ENCODE results near the gene VWA3A.
"Not testable (repeated sequence)": the region's sequence is repeated elsewhere in the genome, so short reads cannot be mapped to it uniquely, and the experiment has no call there.

VWA3A gene

DNA sequence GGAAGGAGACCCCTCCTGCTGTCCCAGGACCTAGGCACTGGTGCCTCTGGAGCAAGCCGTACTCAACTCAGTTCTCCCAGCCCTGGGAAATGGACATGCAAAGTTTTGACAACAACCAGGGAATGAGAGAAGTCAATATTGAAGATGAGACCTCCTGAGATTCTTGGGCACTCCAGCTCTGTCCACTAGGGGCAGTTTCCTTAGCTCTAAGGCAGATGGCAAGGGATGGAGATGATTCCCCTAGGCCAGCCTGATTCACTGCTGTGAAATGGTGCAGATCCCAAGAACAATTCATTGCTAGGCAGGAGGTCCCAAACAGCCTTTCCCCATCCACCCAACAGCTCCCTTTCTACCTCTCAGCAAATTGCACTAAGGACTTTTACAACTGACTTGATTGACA lies 49.4 kb downstream of the VWA3A start:
- H3K23ac ChIP-seq (ENCODE audit: low read length) = no peak overlapping the region
- H2BK5ac ChIP-seq (ENCODE audit: low read length) = no peak overlapping the region
- no peak overlapping the region for H3K4me2 ChIP-seq (ENCODE audit: low read length)
- no peaks in the 10 kb centered on the region for H3K79me2 ChIP-seq (ENCODE audit: control insufficient read depth, insufficient read depth, low read length)
- no peak overlapping the region for H3K9ac ChIP-seq (ENCODE audit: low read length)
- H3K4ac ChIP-seq (ENCODE audit: low read depth, low read length) = no peak overlapping the region
- H4K8ac ChIP-seq (ENCODE audit: low read depth, low read length) = no peak overlapping the region
- no peak overlapping the region for H2AK5ac ChIP-seq (ENCODE audit: low read length)
- no peak overlapping the region for H4K5ac ChIP-seq (ENCODE audit: low read length)
- no peaks in the 10 kb centered on the region for H3K27me3 ChIP-seq (ENCODE audit: insufficient read depth, low read length, poor library complexity)
- peak; percentile 69 for DNase-seq
- no peak overlapping the region for H2BK15ac ChIP-seq (replicated peaks; ENCODE audit: low read depth)
- H3K4me3 ChIP-seq (ENCODE audit: low read length) = no peak overlapping the region
- H3K27ac ChIP-seq (ENCODE audit: low read depth, low read length) = no peak overlapping the region
- no peak overlapping the region for H3K18ac ChIP-seq (ENCODE audit: low read length)
- no peak overlapping the region for H3K56ac ChIP-seq (ENCODE audit: low read length)
- H3K36me3 ChIP-seq (ENCODE audit: control insufficient read depth, insufficient read depth, low read length) = no peaks in the 10 kb centered on the region
- no CpG with 5 or more reads among the region's 1 CpG for WGBS (ENCODE audit: extremely low coverage, insufficient coverage, low lambda C conversion rate)
- H2BK120ac ChIP-seq (ENCODE audit: low read depth, low read length) = no peak overlapping the region
- H3K79me1 ChIP-seq (ENCODE audit: low read length) = no peaks in the 10 kb centered on the region
- no peaks in the 10 kb centered on the region for H3K4me1 ChIP-seq (ENCODE audit: control insufficient read depth, low read depth, low read length)

DNA sequence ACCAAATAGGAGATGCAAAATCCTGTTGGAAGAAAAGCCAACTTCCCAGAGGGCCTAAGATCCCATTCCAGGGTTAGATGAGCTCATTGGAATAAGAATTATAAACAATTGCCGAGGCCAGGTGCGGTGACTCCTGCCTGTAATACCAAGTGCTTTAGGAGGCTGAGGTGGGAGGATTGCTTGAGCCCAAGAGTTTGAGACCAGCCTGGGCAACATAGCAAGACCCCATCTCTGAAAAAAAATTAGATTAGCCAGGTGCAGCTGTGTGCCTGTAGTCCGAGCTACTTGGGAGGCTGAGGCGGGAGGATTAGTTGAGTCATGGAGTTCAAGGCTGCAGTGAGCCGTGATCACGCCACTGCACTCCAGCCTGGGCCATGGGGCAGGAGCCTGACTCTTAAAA lies 52.2 kb downstream of the VWA3A start:
- no peak overlapping the region for H3K23ac ChIP-seq (ENCODE audit: low read length)
- WGBS (ENCODE audit: extremely low coverage, insufficient coverage, low lambda C conversion rate) = no CpG with 5 or more reads among the region's 6 CpGs

GRCh38 chr16:22147853-22148252 lies 55.5 kb downstream of the VWA3A start:
- Histone ChIP-seq H3K9ac (ENCODE audit: low read length) (no peak overlapping the region), H3K18ac (ENCODE audit: low read length) (no peak overlapping the region), H4K5ac (ENCODE audit: low read length) (no peak overlapping the region), H2BK15ac (replicated peaks; ENCODE audit: low read depth) (no peak overlapping the region), H3K4me3 (ENCODE audit: low read length) (no peak overlapping the region), H3K56ac (ENCODE audit: low read length) (no peak overlapping the region), H3K23ac (ENCODE audit: low read length) (no peak overlapping the region), H3K36me3 (ENCODE audit: control insufficient read depth, insufficient read depth, low read length) (no peaks in the 10 kb centered on the region), H3K79me2 (ENCODE audit: control insufficient read depth, insufficient read depth, low read length) (no peaks in the 10 kb centered on the region), H3K4ac (ENCODE audit: low read depth, low read length) (no peak overlapping the region), H3K4me2 (ENCODE audit: low read length) (no peak overlapping the region), H3K79me1 (ENCODE audit: low read length) (no peaks in the 10 kb centered on the region), H2BK5ac (ENCODE audit: low read length) (no peak overlapping the region), H4K8ac (ENCODE audit: low read depth, low read length) (no peak overlapping the region), H3K27me3 (ENCODE audit: insufficient read depth, low read length, poor library complexity) (no peaks in the 10 kb centered on the region), H2AK5ac (ENCODE audit: low read length) (no peak overlapping the region), H3K4me1 (ENCODE audit: control insufficient read depth, low read depth, low read length) (no peaks in the 10 kb centered on the region), H3K27ac (ENCODE audit: low read depth, low read length) (no peak overlapping the region), H2BK120ac (ENCODE audit: low read depth, low read length) (no peak overlapping the region)
- no CpG with 5 or more reads among the region's 9 CpGs for WGBS (ENCODE audit: extremely low coverage, insufficient coverage, low lambda C conversion rate)
- no peak for DNase-seq

More for the DNA sequence above, 52.2 kb downstream of the VWA3A start:
- no peak overlapping the region for H2AK5ac ChIP-seq (ENCODE audit: low read length)
- H4K8ac ChIP-seq (ENCODE audit: low read depth, low read length) = no peak overlapping the region
- H2BK120ac ChIP-seq (ENCODE audit: low read depth, low read length) = no peak overlapping the region
- H3K4ac ChIP-seq (ENCODE audit: low read depth, low read length) = no peak overlapping the region
- no peaks in the 10 kb centered on the region for H3K79me1 ChIP-seq (ENCODE audit: low read length)
- H2BK5ac ChIP-seq (ENCODE audit: low read length) = no peak overlapping the region
- H3K56ac ChIP-seq (ENCODE audit: low read length) = no peak overlapping the region
- no peak overlapping the region for H3K4me2 ChIP-seq (ENCODE audit: low read length)
- no peaks in the 10 kb centered on the region for H3K27me3 ChIP-seq (ENCODE audit: insufficient read depth, low read length, poor library complexity)
- H3K79me2 ChIP-seq (ENCODE audit: control insufficient read depth, insufficient read depth, low read length) = no peaks in the 10 kb centered on the region
- H3K18ac ChIP-seq (ENCODE audit: low read length) = no peak overlapping the region
- H3K36me3 ChIP-seq (ENCODE audit: control insufficient read depth, insufficient read depth, low read length) = no peaks in the 10 kb centered on the region
- DNase-seq = no peak
- H3K9ac ChIP-seq (ENCODE audit: low read length) = no peak overlapping the region
- no peak overlapping the region for H3K4me3 ChIP-seq (ENCODE audit: low read length)
- no peak overlapping the region for H3K27ac ChIP-seq (ENCODE audit: low read depth, low read length)
- H2BK15ac ChIP-seq (replicated peaks; ENCODE audit: low read depth) = no peak overlapping the region
- H4K5ac ChIP-seq (ENCODE audit: low read length) = no peak overlapping the region
- H3K4me1 ChIP-seq (ENCODE audit: control insufficient read depth, low read depth, low read length) = no peaks in the 10 kb centered on the region

- no peak overlapping the region for H2AK5ac ChIP-seq (ENCODE audit: low read length)
- no peaks in the 10 kb centered on the region for H3K36me3 ChIP-seq (ENCODE audit: control insufficient read depth, insufficient read depth, low read length)
- no peak overlapping the region for H4K5ac ChIP-seq (ENCODE audit: low read length)
- DNase-seq = no peak
- no peak overlapping the region for H2BK120ac ChIP-seq (ENCODE audit: low read depth, low read length)
- no peaks in the 10 kb centered on the region for H3K79me1 ChIP-seq (ENCODE audit: low read length)
- no peak overlapping the region for H3K4ac ChIP-seq (ENCODE audit: low read depth, low read length)
- H3K27ac ChIP-seq (ENCODE audit: low read depth, low read length) = no peak overlapping the region
- H3K79me2 ChIP-seq (ENCODE audit: control insufficient read depth, insufficient read depth, low read length) = no peaks in the 10 kb centered on the region
- H3K4me3 ChIP-seq (ENCODE audit: low read length) = no peak overlapping the region
- no CpG with 5 or more reads among the region's 7 CpGs for WGBS (ENCODE audit: extremely low coverage, insufficient coverage, low lambda C conversion rate)
- no peak overlapping the region for H2BK5ac ChIP-seq (ENCODE audit: low read length)
- no peak overlapping the region for H2BK15ac ChIP-seq (replicated peaks; ENCODE audit: low read depth)
- no peaks in the 10 kb centered on the region for H3K4me1 ChIP-seq (ENCODE audit: control insufficient read depth, low read depth, low read length)
- H3K56ac ChIP-seq (ENCODE audit: low read length) = no peak overlapping the region
- no peak overlapping the region for H3K18ac ChIP-seq (ENCODE audit: low read length)
- no peaks in the 10 kb centered on the region for H3K27me3 ChIP-seq (ENCODE audit: insufficient read depth, low read length, poor library complexity)
- no peak overlapping the region for H3K23ac ChIP-seq (ENCODE audit: low read length)
- no peak overlapping the region for H3K4me2 ChIP-seq (ENCODE audit: low read length)
- H4K8ac ChIP-seq (ENCODE audit: low read depth, low read length) = no peak overlapping the region
- H3K9ac ChIP-seq (ENCODE audit: low read length) = no peak overlapping the region
These were observed 59.1 kb downstream of the VWA3A start for GRCh38 chr16:22151246-22151998.

DNA sequence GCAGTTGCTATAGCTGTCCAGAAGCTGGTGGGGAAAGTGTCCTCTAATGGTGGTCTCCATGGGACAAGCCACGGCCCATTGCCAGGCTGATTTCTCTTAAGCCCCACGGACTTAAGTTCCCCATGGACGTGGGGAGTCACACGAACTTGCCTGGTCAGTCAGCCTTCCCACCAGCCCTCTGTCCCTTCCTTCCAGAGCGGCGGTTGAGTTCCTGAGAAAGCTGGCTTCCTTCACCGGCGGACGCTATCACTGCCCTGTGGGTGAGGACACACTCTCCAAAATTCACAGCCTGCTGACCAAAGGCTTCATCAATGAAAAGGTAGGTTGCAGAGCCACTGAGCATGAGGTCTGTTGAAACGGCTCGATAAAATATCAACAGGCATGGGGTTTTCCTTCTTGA lies 60.0 kb downstream of the VWA3A start:
- Histone ChIP-seq H3K9ac (ENCODE audit: low read length) (no peak overlapping the region), H3K79me2 (ENCODE audit: control insufficient read depth, insufficient read depth, low read length) (no peaks in the 10 kb centered on the region), H3K23ac (ENCODE audit: low read length) (no peak overlapping the region), H3K27ac (ENCODE audit: low read depth, low read length) (no peak overlapping the region), H4K8ac (ENCODE audit: low read depth, low read length) (no peak overlapping the region), H3K4me3 (ENCODE audit: low read length) (no peak overlapping the region), H4K5ac (ENCODE audit: low read length) (no peak overlapping the region), H3K18ac (ENCODE audit: low read length) (no peak overlapping the region), H3K4me2 (ENCODE audit: low read length) (no peak overlapping the region), H2AK5ac (ENCODE audit: low read length) (no peak overlapping the region), H3K27me3 (ENCODE audit: insufficient read depth, low read length, poor library complexity) (no peaks in the 10 kb centered on the region), H3K4me1 (ENCODE audit: control insufficient read depth, low read depth, low read length) (no peaks in the 10 kb centered on the region), H3K36me3 (ENCODE audit: control insufficient read depth, insufficient read depth, low read length) (no peaks in the 10 kb centered on the region), H3K79me1 (ENCODE audit: low read length) (no peaks in the 10 kb centered on the region), H3K56ac (ENCODE audit: low read length) (no peak overlapping the region), H3K4ac (ENCODE audit: low read depth, low read length) (no peak overlapping the region), H2BK120ac (ENCODE audit: low read depth, low read length) (no peak overlapping the region), H2BK15ac (replicated peaks; ENCODE audit: low read depth) (no peak overlapping the region), H2BK5ac (ENCODE audit: low read length) (no peak overlapping the region)
- no peak for DNase-seq
- WGBS (ENCODE audit: extremely low coverage, insufficient coverage, low lambda C conversion rate) = no CpG with 5 or more reads among the region's 11 CpGs

DNA sequence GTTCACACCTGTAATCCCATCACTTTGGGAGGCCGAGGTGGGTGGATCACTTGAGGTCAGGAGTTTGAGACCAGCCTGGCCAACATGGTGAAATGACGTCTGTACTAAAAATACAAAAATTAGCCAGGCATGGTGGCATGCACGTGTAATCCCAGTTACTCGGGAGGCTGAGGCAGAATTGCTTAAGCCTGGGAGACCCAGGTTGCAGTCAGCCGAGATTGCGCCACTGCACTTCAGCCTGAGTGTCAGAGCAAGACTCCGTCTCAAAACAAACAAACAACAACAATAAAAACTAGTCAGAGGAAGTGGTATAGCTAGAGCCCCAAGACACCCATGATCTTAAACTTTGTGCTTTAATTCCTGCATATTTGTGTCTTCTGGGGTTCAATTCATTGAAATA lies 60.7 kb downstream of the VWA3A start:
- H3K79me2 ChIP-seq (ENCODE audit: control insufficient read depth, insufficient read depth, low read length); H4K5ac ChIP-seq (ENCODE audit: low read length); H3K4ac ChIP-seq (ENCODE audit: low read depth, low read length); H3K79me1 ChIP-seq (ENCODE audit: low read length); H3K9ac ChIP-seq (ENCODE audit: low read length); H3K36me3 ChIP-seq (ENCODE audit: control insufficient read depth, insufficient read depth, low read length); H4K8ac ChIP-seq (ENCODE audit: low read depth, low read length); H3K56ac ChIP-seq (ENCODE audit: low read length); H3K23ac ChIP-seq (ENCODE audit: low read length); H3K4me1 ChIP-seq (ENCODE audit: control insufficient read depth, low read depth, low read length); H3K18ac ChIP-seq (ENCODE audit: low read length); H3K4me3 ChIP-seq (ENCODE audit: low read length); H2BK5ac ChIP-seq (ENCODE audit: low read length); H2BK15ac ChIP-seq (replicated peaks; ENCODE audit: low read depth); H3K27me3 ChIP-seq (ENCODE audit: insufficient read depth, low read length, poor library complexity); H3K4me2 ChIP-seq (ENCODE audit: low read length); H2AK5ac ChIP-seq (ENCODE audit: low read length); H3K27ac ChIP-seq (ENCODE audit: low read depth, low read length); H2BK120ac ChIP-seq (ENCODE audit: low read depth, low read length); DNase-seq: not testable (repeated sequence)
- no CpG with 5 or more reads among the region's 7 CpGs for WGBS (ENCODE audit: extremely low coverage, insufficient coverage, low lambda C conversion rate)

Data from mesendoderm (in vitro differentiated cells).